ENCODE data around the gene TNP2. TPM values are rescaled to one million over a fixed set of nuclear protein-coding genes. Genes with fewer than 3 reads are reported as not detected.
A peak's percentile ranks its signal among the peaks of the same experiment; 100 is the strongest.

TNP2 gene
- not detected in 2 replicates for total RNA-seq (2014; rRNA removed; shearing (Covaris generic))
- polyA plus RNA-seq (2015; cell fraction: cytosol; rRNA removed) = not detected in 2 replicates
- polyA plus RNA-seq (2015; cell fraction: nucleus; rRNA removed) = not detected in 2 replicates

GRCh38 chr16:11268921-11269375 is at the start of gene TNP2:
Gene TNP2 (minus strand): TSS chr16:11269325. CDS start chr16:11269262, 63 bp downstream.
- in situ Hi-C loops (cut with HindIII; ENCODE audit: low pct_unique_long_range_greater_than_20kb, low sequenced_read_pairs) = no loop called here
- DNase-seq (ENCODE audit: low read depth, low spot score) = no peak

GRCh38 chr16:11318817-11319216 is 49.7 kb upstream of the TNP2 start:
- in situ Hi-C loops (cut with HindIII; ENCODE audit: low pct_unique_long_range_greater_than_20kb, low sequenced_read_pairs) = no loop called here
- DNase-seq (ENCODE audit: low read depth, low spot score) = no peak

- in situ Hi-C loops (cut with HindIII; ENCODE audit: low pct_unique_long_range_greater_than_20kb, low sequenced_read_pairs) = no loop called here
- no peak for DNase-seq (ENCODE audit: low read depth, low spot score)
Observed at GRCh38 chr16:11316331-11317015, 47.3 kb upstream of the TNP2 start.

- DNase-seq (ENCODE audit: low read depth, low spot score) = no peak
- in situ Hi-C loops (cut with HindIII; ENCODE audit: low pct_unique_long_range_greater_than_20kb, low sequenced_read_pairs) = no loop called here
Observed at GRCh38 chr16:11315510-11315909, 46.4 kb upstream of the TNP2 start.

GRCh38 chr16:11314309-11314894 is 45.3 kb upstream of the TNP2 start:
- DNase-seq (ENCODE audit: low read depth, low spot score) = no peak
- in situ Hi-C loops (cut with HindIII; ENCODE audit: low pct_unique_long_range_greater_than_20kb, low sequenced_read_pairs) = no loop called here

GRCh38 chr16:11313493-11314308 is 44.6 kb upstream of the TNP2 start:
- in situ Hi-C loops (cut with HindIII; ENCODE audit: low pct_unique_long_range_greater_than_20kb, low sequenced_read_pairs) = no loop called here
- DNase-seq (ENCODE audit: low read depth, low spot score) = no peak

GRCh38 chr16:11312718-11313492 is 43.8 kb upstream of the TNP2 start:
- in situ Hi-C loops (cut with HindIII; ENCODE audit: low pct_unique_long_range_greater_than_20kb, low sequenced_read_pairs) = no loop called here
- peak; percentile 47 for DNase-seq (ENCODE audit: low read depth, low spot score)

- in situ Hi-C loops (cut with HindIII; ENCODE audit: low pct_unique_long_range_greater_than_20kb, low sequenced_read_pairs) = no loop called here
- DNase-seq (ENCODE audit: low read depth, low spot score) = no peak
Observed at GRCh38 chr16:11310997-11311561, 42.0 kb upstream of the TNP2 start.

- no peak for DNase-seq (ENCODE audit: low read depth, low spot score)
- in situ Hi-C loops (cut with HindIII; ENCODE audit: low pct_unique_long_range_greater_than_20kb, low sequenced_read_pairs) = no loop called here
Observed at GRCh38 chr16:11310634-11310977, 41.5 kb upstream of the TNP2 start.

- no peak for DNase-seq (ENCODE audit: low read depth, low spot score)
- in situ Hi-C loops (cut with HindIII; ENCODE audit: low pct_unique_long_range_greater_than_20kb, low sequenced_read_pairs) = no loop called here
Observed at GRCh38 chr16:11309895-11310633, 40.9 kb upstream of the TNP2 start.

- DNase-seq (ENCODE audit: low read depth, low spot score) = no peak
- in situ Hi-C loops (cut with HindIII; ENCODE audit: low pct_unique_long_range_greater_than_20kb, low sequenced_read_pairs) = no loop called here
Observed at GRCh38 chr16:11308493-11309283, 39.6 kb upstream of the TNP2 start.

GRCh38 chr16:11307639-11308492 is 38.7 kb upstream of the TNP2 start:
- in situ Hi-C loops (cut with HindIII; ENCODE audit: low pct_unique_long_range_greater_than_20kb, low sequenced_read_pairs) = no loop called here
- DNase-seq (ENCODE audit: low read depth, low spot score) = no peak

GRCh38 chr16:11306997-11307638 is 38.0 kb upstream of the TNP2 start:
- no peak for DNase-seq (ENCODE audit: low read depth, low spot score)
- in situ Hi-C loops (cut with HindIII; ENCODE audit: low pct_unique_long_range_greater_than_20kb, low sequenced_read_pairs) = no loop called here

- in situ Hi-C loops (cut with HindIII; ENCODE audit: low pct_unique_long_range_greater_than_20kb, low sequenced_read_pairs) = no loop called here
- no peak for DNase-seq (ENCODE audit: low read depth, low spot score)
Observed at GRCh38 chr16:11306381-11306780, 37.3 kb upstream of the TNP2 start.
